Upper lobe of left lung (tissue), 6 donors: ENCODE results near the gene SMKR1. TPM values are rescaled to one million over a fixed set of nuclear protein-coding genes. Genes with fewer than 3 reads are reported as not detected.
"Not testable (repeated sequence)": the region's sequence is repeated elsewhere in the genome, so short reads cannot be mapped to it uniquely, and the experiment has no call there.

Source experiments
- ATAC-seq, 2 donors: fragments of 200-7000 bp; cut with Tn5 transposase; one replicate each; pipeline ENCODE4 v1.9.1; 2022; ENCODE audit warnings: mild to moderate bottlenecking in 2 of 2, moderate library complexity in 2 of 2; ENCODE audit not compliant: low FRiP score in 2 of 2
- DNase-seq, 2 donors: peaks; one replicate each; pipeline ENCODE4 v3.0.0-alpha.2; 2019 to 2020
- H3K27ac ChIP-seq, 4 donors: fragments of 200-600 bp; sonication (generic); one replicate each; pipeline ENCODE4 v1.5.1; 2016 to 2019
- H3K27me3 ChIP-seq, 4 donors: fragments of 200-600 bp; sonication (generic); one replicate each; pipeline ENCODE4 v1.5.1; 2017 to 2019
- H3K36me3 ChIP-seq, 4 donors: fragments of 200-600 bp; sonication (generic); one replicate each; pipeline ENCODE4 v1.5.1; 2016 to 2019
- H3K4me1 ChIP-seq, 4 donors: fragments of 200-600 bp; sonication (generic); one replicate each; pipeline ENCODE4 v1.5.1; 2018 to 2019
- H3K4me3 ChIP-seq, 4 donors: fragments of 200-600 bp; sonication (generic); one replicate each; pipeline ENCODE4 v1.5.1; 2017 to 2019; ENCODE audit warnings: mild to moderate bottlenecking in 2 of 4, moderate library complexity in 1 of 4
- H3K9me3 ChIP-seq, 4 donors: fragments of 200-600 bp; sonication (generic); one replicate each; pipeline ENCODE4 v1.5.1; 2018 to 2019
- EP300 ChIP-seq, 4 donors: sonication (generic); formaldehyde crosslinking; IDR thresholded peaks; one replicate each; pipeline ENCODE4 v1.5.1; 2017; ENCODE audit warnings: antibody characterized with exemption in 4 of 4, control low read depth in 2 of 4
- POLR2A ChIP-seq, 4 donors: fragments of 450-650 bp; IDR thresholded peaks; one replicate each; pipeline ENCODE4 v1.5.1; 2016 to 2017; ENCODE audit warnings: antibody characterized with exemption in 4 of 4, mild to moderate bottlenecking in 2 of 4
- POLR2AphosphoS5 ChIP-seq, 2 donors: sonication (generic); formaldehyde crosslinking; IDR thresholded peaks; one replicate each; pipeline ENCODE4 v1.5.1; 2017; ENCODE audit warnings: antibody characterized with exemption in 2 of 2
- WGBS, 2 donors: methylation state at CpG; one replicate each; pipeline ENCODE4 v1.1.5; 2017 to 2018; 5-methylcytosine and 5-hydroxymethylcytosine counted together
- total RNA-seq, 6 donors: library from RNA; depleted of rRNA in 4 of 6; stranded (reverse); fragments of >200 nt in 4 of 6; gene quantifications; one replicate each; pipeline versions ENCODE4 v1.1.0 to v1.2.1, GENCODE V29; 2016 to 2021
- TF ChIP-seq, protein P1 (sequence below), 6 experiments: fragments of 450-650 bp in 4 of 6; fragments of 200-600 bp in 2 of 6; sonication (generic) in 2 of 6; IDR thresholded peaks; one replicate each; pipeline ENCODE4 v1.5.1; 2016 to 2019; ENCODE audit warnings: antibody characterized with exemption in 6 of 6
- donor health status: DM: no; HTN: no; CAD: no; lungs with moderate emphysema.
- donor health status: DM: no; HTN: yes; CAD: no; lungs with severe emphysema.

The SMKR1 gene
- total RNA-seq, 6 donors from 2014 or later, result 0.76 to 3.2 (median 0.94) TPM; not detected in 2

DNA sequence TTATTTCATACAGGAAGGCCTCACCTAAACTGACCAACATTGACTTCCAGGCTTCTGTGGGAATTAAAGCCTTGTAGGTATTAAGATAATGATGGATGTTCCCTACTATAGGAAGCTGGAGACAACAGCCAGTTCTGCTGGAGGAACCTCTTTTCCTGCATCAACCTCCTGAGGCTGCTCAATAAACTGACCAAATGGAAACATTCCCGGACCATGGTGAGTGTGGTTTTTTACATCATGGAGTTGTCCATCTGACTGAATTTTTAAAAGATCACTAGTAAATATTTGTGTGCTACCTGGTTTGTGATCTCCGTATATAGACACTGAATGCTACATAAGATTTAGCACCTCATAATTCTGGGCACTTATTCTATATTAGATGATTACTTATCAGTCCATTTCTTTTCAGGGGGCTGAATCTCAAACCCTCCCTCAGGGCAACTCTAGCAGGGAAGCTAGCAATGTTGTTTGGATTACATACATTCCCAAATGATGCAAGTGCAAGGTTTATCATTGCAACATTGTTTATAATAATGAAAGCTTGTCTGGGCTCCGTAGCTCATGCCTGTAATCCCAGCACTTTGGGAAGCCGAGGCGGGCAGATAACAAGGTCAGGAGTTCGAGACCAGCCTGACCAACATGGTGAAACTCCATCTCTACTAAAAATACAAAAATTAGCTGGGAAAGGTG, 21.5 kb upstream of the SMKR1 start:
- Histone ChIP-seq H3K9me3 (no peaks in the 10 kb centered on the region), H3K27ac (no peak overlapping the region), H3K27me3 (no peaks in the 10 kb centered on the region), H3K4me3 (no peak overlapping the region), H3K4me1 (no peaks in the 10 kb centered on the region), H3K36me3 (no peaks in the 10 kb centered on the region)
- no peak for ATAC-seq
- no peak for DNase-seq
- TF ChIP-seq, protein P1, sequence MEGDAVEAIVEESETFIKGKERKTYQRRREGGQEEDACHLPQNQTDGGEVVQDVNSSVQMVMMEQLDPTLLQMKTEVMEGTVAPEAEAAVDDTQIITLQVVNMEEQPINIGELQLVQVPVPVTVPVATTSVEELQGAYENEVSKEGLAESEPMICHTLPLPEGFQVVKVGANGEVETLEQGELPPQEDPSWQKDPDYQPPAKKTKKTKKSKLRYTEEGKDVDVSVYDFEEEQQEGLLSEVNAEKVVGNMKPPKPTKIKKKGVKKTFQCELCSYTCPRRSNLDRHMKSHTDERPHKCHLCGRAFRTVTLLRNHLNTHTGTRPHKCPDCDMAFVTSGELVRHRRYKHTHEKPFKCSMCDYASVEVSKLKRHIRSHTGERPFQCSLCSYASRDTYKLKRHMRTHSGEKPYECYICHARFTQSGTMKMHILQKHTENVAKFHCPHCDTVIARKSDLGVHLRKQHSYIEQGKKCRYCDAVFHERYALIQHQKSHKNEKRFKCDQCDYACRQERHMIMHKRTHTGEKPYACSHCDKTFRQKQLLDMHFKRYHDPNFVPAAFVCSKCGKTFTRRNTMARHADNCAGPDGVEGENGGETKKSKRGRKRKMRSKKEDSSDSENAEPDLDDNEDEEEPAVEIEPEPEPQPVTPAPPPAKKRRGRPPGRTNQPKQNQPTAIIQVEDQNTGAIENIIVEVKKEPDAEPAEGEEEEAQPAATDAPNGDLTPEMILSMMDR (IDR thresholded peaks at IDR 0.05), result no peak
- TF ChIP-seq POLR2A (IDR thresholded peaks at IDR 0.05) (no peak), POLR2AphosphoS5 (IDR thresholded peaks at IDR 0.05) (no peak), EP300 (IDR thresholded peaks at IDR 0.05) (no peak)
- 83 to 93% methylated on average over 6 of the region's 6 CpGs for WGBS, 2 donors

DNA sequence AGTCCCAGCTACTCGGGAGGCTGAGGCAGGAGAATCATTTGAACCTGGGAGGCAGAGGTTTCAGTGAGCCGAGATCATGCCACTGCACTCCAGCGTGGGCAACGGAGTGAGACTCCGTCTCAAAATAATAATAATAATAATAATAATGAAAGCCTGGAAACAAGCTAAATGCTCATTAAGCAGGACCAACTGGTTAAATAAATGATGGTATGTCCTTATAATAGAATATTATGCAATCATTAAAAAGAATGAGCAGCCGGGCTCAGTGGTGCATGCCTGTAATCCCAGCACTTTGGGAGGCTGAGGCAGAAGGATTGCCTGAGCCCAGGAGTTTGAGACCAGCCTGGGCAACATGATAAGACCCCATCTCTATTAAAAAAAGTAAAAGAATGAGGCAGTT, 21.0 kb upstream of the SMKR1 start:
- H3K27ac ChIP-seq, DNase-seq, H3K27me3 ChIP-seq, ATAC-seq, H3K4me3 ChIP-seq, H3K4me1 ChIP-seq, H3K9me3 ChIP-seq, H3K36me3 ChIP-seq: not testable (repeated sequence)
- WGBS, 2 donors, result 97 to 98% methylated on average over 6 of the region's 6 CpGs

DNA sequence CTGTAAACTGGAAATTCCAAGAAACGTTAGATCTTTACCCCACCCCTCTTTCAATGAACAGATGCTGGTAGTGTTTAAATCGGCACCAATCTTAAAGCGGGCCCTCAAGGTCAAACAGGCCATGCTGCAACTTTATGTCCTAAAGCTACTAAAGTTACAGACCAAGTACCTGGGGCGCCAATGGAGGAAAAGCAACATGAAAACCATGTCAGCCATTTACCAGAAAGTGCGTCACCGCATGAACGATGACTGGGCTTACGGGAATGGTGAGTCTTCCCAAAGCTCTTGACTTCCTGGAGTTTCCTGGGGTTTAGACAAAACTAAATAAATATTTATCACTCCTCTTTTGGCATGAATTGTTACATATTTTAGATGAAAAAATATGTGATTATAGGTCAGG, 19.6 kb upstream of the SMKR1 start:
- no peak for ATAC-seq
- no peaks in the 10 kb centered on the region for H3K4me1 ChIP-seq
- WGBS, 2 donors, result 93 to 96% methylated on average over 8 of the region's 8 CpGs
- H3K9me3 ChIP-seq, result no peaks in the 10 kb centered on the region
- H3K27me3 ChIP-seq, result no peaks in the 10 kb centered on the region
- no peak for DNase-seq
- TF ChIP-seq, protein P1 (IDR thresholded peaks at IDR 0.05), result no peak
- H3K36me3 ChIP-seq, result no peaks in the 10 kb centered on the region
- H3K4me3 ChIP-seq, result no peak overlapping the region
- no peak overlapping the region for H3K27ac ChIP-seq

DNA sequence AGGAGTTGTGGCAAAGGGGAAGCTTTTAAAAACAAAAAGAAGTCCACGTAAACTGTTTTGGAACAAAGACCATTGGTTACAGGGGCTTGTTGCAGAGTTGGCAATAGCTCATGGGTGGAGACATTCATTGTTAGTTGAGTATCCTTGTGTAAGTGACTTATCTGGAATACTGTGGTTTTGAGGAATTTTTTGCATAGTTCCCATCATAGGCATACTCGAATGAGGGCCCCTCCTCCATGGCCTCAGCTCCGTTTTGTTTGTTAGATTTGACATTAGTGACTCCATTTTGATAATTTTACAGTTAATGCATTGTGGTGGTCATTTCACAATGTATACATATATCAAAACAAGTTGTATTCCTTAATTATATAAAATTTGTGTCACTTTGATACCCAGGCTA, 12.8 kb upstream of the SMKR1 start:
- WGBS, 2 donors, result 66 to 84% methylated on average over 3 of the region's 3 CpGs
- ATAC-seq (peak in 1 of 2 donors; percentile 71), DNase-seq (no peak)
- Histone ChIP-seq H3K9me3 (no peaks in the 10 kb centered on the region), H3K36me3 (no peaks in the 10 kb centered on the region), H3K4me1 (no peaks in the 10 kb centered on the region), H3K27me3 (no peaks in the 10 kb centered on the region), H3K4me3 (no peak overlapping the region), H3K27ac (no peak overlapping the region)
- TF ChIP-seq POLR2AphosphoS5 (IDR thresholded peaks at IDR 0.05), result no peak
- TF ChIP-seq, protein P1 (IDR thresholded peaks at IDR 0.05), result no peak
- TF ChIP-seq EP300 (IDR thresholded peaks at IDR 0.05), result no peak
- TF ChIP-seq POLR2A (IDR thresholded peaks at IDR 0.05), result no peak

DNA sequence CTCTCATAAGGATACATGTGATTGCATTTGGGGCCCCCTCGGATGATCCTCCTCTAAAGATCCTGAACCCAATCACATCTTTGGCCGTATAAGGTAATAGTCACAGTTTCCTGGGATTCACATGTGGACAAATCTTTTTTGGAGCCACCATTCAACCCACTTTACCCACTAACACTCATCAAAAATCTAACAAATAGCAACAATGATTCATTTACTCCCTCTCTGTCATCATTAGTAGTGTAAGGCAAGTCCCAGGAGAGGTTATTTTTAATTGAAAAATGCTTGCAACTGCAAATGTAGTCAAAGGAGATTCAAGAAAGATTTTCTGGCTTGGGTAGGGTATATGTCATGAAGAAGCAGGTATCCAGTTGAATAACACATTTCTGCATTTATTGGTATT, 9.9 kb upstream of the SMKR1 start:
- Histone ChIP-seq H3K9me3 (no peaks in the 10 kb centered on the region), H3K27me3 (no peaks in the 10 kb centered on the region), H3K4me3 (no peak overlapping the region), H3K4me1 (no peaks in the 10 kb centered on the region), H3K27ac (no peak overlapping the region), H3K36me3 (no peaks in the 10 kb centered on the region)
- TF ChIP-seq POLR2A (IDR thresholded peaks at IDR 0.05) (no peak), EP300 (IDR thresholded peaks at IDR 0.05) (no peak), POLR2AphosphoS5 (IDR thresholded peaks at IDR 0.05) (no peak)
- TF ChIP-seq, protein P1 (IDR thresholded peaks at IDR 0.05), result no peak
- no peak for ATAC-seq
- 77 to 86% methylated on average over 2 of the region's 2 CpGs for WGBS, 2 donors
- no peak for DNase-seq
